ENCODE measurements around the gene TSC22D2. TPM values are rescaled to one million over a fixed set of nuclear protein-coding genes. Genes with fewer than 3 reads are reported as not detected.
A peak's percentile ranks its signal among the peaks of the same experiment; 100 is the strongest.

TSC22D2 gene
- total RNA-seq, 1 donor from 2014 or later = 22.7 TPM

- intact Hi-C loops (cut with micrococcal nuclease) = no loop called here
- H3K4me3 Mint-ChIP-seq = no peak overlapping the region
These were observed 34.7 kb upstream of the TSC22D2 start for GRCh38 chr3:150373234-150373875.

GRCh38 chr3:150374975-150375374 lies 33.1 kb upstream of the TSC22D2 start:
- Mint-ChIP-seq H3K4me3 (no peak overlapping the region), H3K9me3 (no peaks in the 10 kb centered on the region), H3K36me3 (ENCODE audit: low read depth) (peaks cover 4% of the 10 kb centered on the region), H3K27me3 (ENCODE audit: insufficient read depth) (peaks cover 2% of the 10 kb centered on the region), H3K4me1 (ENCODE audit: low read depth) (peaks cover 10% of the 10 kb centered on the region), H3K27ac (no peak overlapping the region)
- no peak for DNase-seq (ENCODE audit: low spot score)
- intact Hi-C loops (cut with micrococcal nuclease) = no loop called here

More at GRCh38 chr3:150373234-150373875, 34.7 kb upstream of the TSC22D2 start:
- peaks cover 5% of the 10 kb centered on the region for H3K27me3 Mint-ChIP-seq (ENCODE audit: insufficient read depth)
- no peaks in the 10 kb centered on the region for H3K9me3 Mint-ChIP-seq
- DNase-seq (ENCODE audit: low spot score) = no peak
- no peak overlapping the region for H3K27ac Mint-ChIP-seq
- peaks cover 10% of the 10 kb centered on the region for H3K4me1 Mint-ChIP-seq (ENCODE audit: low read depth)
- H3K36me3 Mint-ChIP-seq (ENCODE audit: low read depth) = peaks cover 3% of the 10 kb centered on the region

DNA sequence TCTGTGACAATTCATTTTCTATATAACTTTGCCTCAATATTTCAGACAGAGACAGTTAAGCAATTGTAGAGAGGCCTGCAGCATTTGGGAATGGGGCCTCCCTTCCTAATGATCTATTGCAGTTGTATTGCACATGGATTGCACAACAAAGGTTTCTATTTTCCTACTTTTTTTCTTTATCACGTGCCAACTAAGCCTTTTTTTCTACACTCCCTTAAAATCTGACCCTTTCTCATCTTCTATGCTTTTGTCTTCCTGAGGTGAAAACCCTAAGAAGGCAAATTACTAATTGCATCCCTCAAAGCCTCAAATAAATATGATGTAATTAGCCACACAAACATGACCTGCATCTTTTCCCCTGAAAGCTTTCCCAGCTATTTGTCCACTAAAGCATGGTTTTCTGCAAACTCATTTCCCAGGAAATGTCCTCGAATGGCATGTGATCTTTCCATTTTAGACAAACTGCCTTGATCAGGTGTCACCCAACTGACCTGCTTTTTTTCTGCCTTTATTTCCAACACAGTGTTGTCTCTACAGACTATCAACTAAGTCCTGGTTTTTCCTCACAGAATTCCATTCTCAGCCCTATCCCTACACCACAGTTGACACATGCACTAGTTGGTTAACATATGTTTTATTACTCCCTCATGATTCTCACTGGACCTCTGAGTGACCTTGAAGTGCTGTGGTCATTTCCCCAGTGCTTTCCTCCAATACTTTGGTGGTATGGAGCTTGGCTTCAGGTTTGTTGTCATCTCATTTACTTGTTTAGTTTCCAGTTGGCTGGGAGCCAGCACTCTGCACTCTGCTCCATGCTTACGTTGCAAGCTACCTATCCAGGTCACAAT lies 31.9 kb upstream of the TSC22D2 start:
- Mint-ChIP-seq H3K36me3 (ENCODE audit: low read depth) (peaks cover 4% of the 10 kb centered on the region), H3K4me1 (ENCODE audit: low read depth) (peaks cover 10% of the 10 kb centered on the region), H3K4me3 (no peak overlapping the region), H3K27me3 (ENCODE audit: insufficient read depth) (peaks cover 2% of the 10 kb centered on the region), H3K27ac (no peak overlapping the region), H3K9me3 (no peaks in the 10 kb centered on the region)
- DNase-seq (ENCODE audit: low spot score) = no peak
- intact Hi-C loops (cut with micrococcal nuclease) = no loop called here

GRCh38 chr3:150377601-150378300 lies 30.3 kb upstream of the TSC22D2 start:
- H3K4me1 Mint-ChIP-seq (ENCODE audit: low read depth) = peaks cover 16% of the 10 kb centered on the region
- intact Hi-C loops (cut with micrococcal nuclease) = no loop called here

GRCh38 chr3:150378301-150378748 lies 29.8 kb upstream of the TSC22D2 start:
- Mint-ChIP-seq H3K27ac (no peak overlapping the region), H3K4me3 (no peak overlapping the region), H3K36me3 (ENCODE audit: low read depth) (peaks cover 2% of the 10 kb centered on the region), H3K27me3 (ENCODE audit: insufficient read depth) (peaks cover 2% of the 10 kb centered on the region), H3K4me1 (ENCODE audit: low read depth) (peaks cover 18% of the 10 kb centered on the region), H3K9me3 (no peaks in the 10 kb centered on the region)
- DNase-seq (ENCODE audit: low spot score) = no peak
- intact Hi-C loops (cut with micrococcal nuclease) = no loop called here

More at GRCh38 chr3:150377601-150378300, 30.3 kb upstream of the TSC22D2 start:
- Mint-ChIP-seq H3K4me3 (no peak overlapping the region), H3K9me3 (no peaks in the 10 kb centered on the region), H3K36me3 (ENCODE audit: low read depth) (peaks cover 2% of the 10 kb centered on the region), H3K27me3 (ENCODE audit: insufficient read depth) (peaks cover 2% of the 10 kb centered on the region), H3K27ac (no peak overlapping the region)
- no peak for DNase-seq (ENCODE audit: low spot score)

GRCh38 chr3:150379469-150379868 lies 28.6 kb upstream of the TSC22D2 start:
- H3K4me1 Mint-ChIP-seq (ENCODE audit: low read depth) = peaks cover 19% of the 10 kb centered on the region
- H3K36me3 Mint-ChIP-seq (ENCODE audit: low read depth) = peaks cover 2% of the 10 kb centered on the region
- H3K4me3 Mint-ChIP-seq = no peak overlapping the region
- intact Hi-C loops (cut with micrococcal nuclease) = no loop called here
- no peaks in the 10 kb centered on the region for H3K27me3 Mint-ChIP-seq (ENCODE audit: insufficient read depth)
- H3K27ac Mint-ChIP-seq = no peak overlapping the region
- no peaks in the 10 kb centered on the region for H3K9me3 Mint-ChIP-seq
- no peak for DNase-seq (ENCODE audit: low spot score)

- Mint-ChIP-seq H3K27ac (peak overlapping the region; percentile 80), H3K4me1 (ENCODE audit: low read depth) (peaks cover 32% of the 10 kb centered on the region), H3K9me3 (no peaks in the 10 kb centered on the region), H3K4me3 (peak overlapping the region; percentile 37), H3K36me3 (ENCODE audit: low read depth) (no peaks in the 10 kb centered on the region), H3K27me3 (ENCODE audit: insufficient read depth) (no peaks in the 10 kb centered on the region)
- intact Hi-C loops (cut with micrococcal nuclease) = loop anchor here (1.0 kb wide), 1 partner anchor 24 kb away; the partner anchor contains the start of gene TSC22D2
- DNase-seq (ENCODE audit: low spot score) = peak; percentile 36
These were observed 23.5 kb upstream of the TSC22D2 start for GRCh38 chr3:150384296-150385212.

GRCh38 chr3:150385296-150386242 lies 22.5 kb upstream of the TSC22D2 start:
- intact Hi-C loops (cut with micrococcal nuclease) = loop anchor here (1.0 kb wide), 1 partner anchor 23 kb away; the partner anchor contains the start of gene TSC22D2
- Mint-ChIP-seq H3K4me1 (ENCODE audit: low read depth) (peaks cover 35% of the 10 kb centered on the region), H3K36me3 (ENCODE audit: low read depth) (no peaks in the 10 kb centered on the region), H3K9me3 (no peaks in the 10 kb centered on the region), H3K4me3 (peak overlapping the region; percentile 0), H3K27ac (peak overlapping the region; percentile 84), H3K27me3 (ENCODE audit: insufficient read depth) (no peaks in the 10 kb centered on the region)
- no peak for DNase-seq (ENCODE audit: low spot score)

- H3K27me3 Mint-ChIP-seq (ENCODE audit: insufficient read depth) = peaks cover 3% of the 10 kb centered on the region
These were observed 19.3 kb upstream of the TSC22D2 start for GRCh38 chr3:150388498-150389418.

GRCh38 chr3:150390087-150390486 lies 18.0 kb upstream of the TSC22D2 start:
- no peaks in the 10 kb centered on the region for H3K36me3 Mint-ChIP-seq (ENCODE audit: low read depth)
- no peak for DNase-seq (ENCODE audit: low spot score)
- H3K4me3 Mint-ChIP-seq = no peak overlapping the region
- H3K4me1 Mint-ChIP-seq (ENCODE audit: low read depth) = peaks cover 24% of the 10 kb centered on the region
- peaks cover 3% of the 10 kb centered on the region for H3K27me3 Mint-ChIP-seq (ENCODE audit: insufficient read depth)
- H3K9me3 Mint-ChIP-seq = no peaks in the 10 kb centered on the region
- intact Hi-C loops (cut with micrococcal nuclease) = no loop called here
- H3K27ac Mint-ChIP-seq = no peak overlapping the region

More at GRCh38 chr3:150388498-150389418, 19.3 kb upstream of the TSC22D2 start:
- peaks cover 32% of the 10 kb centered on the region for H3K4me1 Mint-ChIP-seq (ENCODE audit: low read depth)
- no peak overlapping the region for H3K27ac Mint-ChIP-seq
- H3K4me3 Mint-ChIP-seq = no peak overlapping the region
- H3K9me3 Mint-ChIP-seq = no peaks in the 10 kb centered on the region
- no peaks in the 10 kb centered on the region for H3K36me3 Mint-ChIP-seq (ENCODE audit: low read depth)
- intact Hi-C loops (cut with micrococcal nuclease) = no loop called here
- no peak for DNase-seq (ENCODE audit: low spot score)
